HG03175 (cell line): ENCODE results near the gene PALM.
"Not testable (repeated sequence)": the region's sequence is repeated elsewhere in the genome, so short reads cannot be mapped to it uniquely, and the experiment has no call there.

Experiments used
- ATAC-seq: cut with Tn5 transposase; IDR thresholded peaks from one replicate; pipeline ENCODE4 v1.9.1; 2021; ENCODE audit warnings: mild to moderate bottlenecking, moderate library complexity; ENCODE audit not compliant: unreplicated experiment

PALM gene

DNA sequence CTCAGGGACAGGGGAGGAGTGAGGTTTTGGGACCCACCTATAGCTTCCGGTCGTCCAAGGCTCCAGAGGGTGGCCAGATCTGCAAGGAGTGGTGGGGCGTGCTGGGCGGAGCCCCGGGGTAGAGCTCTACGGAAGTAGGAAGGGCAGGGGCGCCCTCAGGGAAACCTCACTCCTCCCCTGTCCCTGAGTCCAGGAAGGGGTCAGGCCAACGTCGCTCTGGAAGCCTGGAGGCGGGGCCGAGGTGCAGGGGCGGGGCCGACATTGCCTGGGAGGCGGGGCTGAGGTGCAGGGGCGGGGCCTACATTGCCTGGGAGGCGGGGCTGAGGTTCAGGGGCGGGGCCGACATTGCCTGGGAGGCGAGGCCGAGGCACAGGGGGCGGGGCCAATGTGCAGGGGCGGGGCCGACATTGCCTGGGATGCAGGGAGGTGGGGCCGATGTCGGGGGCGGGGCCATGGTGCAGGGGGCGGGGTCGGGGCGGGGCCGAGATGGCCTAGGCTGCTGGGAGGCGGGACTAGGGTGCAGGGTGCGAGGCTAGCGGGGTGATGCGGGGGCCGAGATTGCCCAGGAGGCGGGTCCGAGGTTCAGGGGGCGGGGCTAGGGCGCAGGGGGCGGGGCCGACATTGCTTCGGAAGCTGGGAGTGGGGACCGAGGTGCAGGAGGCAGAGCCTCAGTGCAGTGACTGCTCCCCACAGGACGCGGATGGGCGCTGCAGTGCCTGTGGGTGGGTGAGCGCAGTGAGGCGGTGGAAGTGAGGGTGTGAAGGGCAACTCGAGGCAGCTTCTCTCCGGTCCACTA lies 4.9 kb upstream of the PALM start:
- no peak for ATAC-seq

DNA sequence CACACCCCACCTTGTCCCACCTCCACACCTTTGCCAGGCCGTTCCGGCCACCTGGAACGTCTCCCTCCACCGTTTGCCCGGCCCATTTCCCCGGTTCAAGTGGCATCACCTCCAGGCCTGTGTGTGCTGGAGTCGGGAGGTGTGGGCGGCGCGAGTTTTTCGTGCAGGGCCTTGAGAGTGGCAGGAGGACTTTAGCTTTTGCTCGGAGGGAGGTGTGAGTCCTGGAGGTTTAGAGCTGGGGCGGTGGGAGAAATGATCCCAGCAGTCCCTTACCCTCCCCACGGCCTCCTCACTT lies 4.3 kb upstream of the PALM start:
- ATAC-seq, result no peak

DNA sequence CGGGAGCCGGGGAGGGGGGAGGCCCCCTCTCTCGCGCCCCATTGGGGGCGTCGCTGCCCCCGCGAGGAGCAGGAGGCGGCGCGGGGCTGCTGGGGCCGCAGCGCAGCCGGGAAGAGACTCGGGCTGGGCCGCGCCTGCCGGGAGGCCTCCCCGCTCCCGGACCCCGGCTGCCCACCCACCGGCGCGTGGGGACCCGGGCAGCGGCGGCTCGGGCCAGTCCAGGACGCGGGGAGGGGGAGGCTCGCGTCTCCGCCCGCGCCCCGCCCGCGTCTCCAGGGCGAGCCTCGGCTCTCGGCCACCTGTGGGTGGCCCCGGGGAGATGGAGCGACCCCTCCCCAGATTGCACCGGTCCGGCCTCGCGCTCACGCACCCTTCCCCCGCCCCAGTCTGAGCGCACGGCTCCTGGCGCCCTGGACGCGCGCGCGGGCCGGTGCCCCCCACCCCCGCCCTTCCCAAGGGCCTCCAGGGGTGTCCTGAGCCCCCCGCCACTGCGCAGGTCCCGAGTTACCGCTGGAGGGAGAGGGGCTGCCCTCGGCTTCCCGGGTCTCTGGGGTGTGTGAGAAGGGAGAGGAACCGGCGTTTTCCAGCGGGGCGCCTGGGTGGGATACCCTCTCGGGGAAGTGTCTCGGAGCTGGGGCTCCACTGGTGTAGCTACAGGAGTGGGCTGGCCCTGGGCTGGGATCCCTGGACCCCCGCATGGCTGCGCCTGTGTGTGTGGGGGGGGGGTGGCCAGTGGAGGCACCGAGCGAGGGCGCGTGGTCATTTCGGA lies 645 bp downstream of the PALM start:
- no peak for ATAC-seq

DNA sequence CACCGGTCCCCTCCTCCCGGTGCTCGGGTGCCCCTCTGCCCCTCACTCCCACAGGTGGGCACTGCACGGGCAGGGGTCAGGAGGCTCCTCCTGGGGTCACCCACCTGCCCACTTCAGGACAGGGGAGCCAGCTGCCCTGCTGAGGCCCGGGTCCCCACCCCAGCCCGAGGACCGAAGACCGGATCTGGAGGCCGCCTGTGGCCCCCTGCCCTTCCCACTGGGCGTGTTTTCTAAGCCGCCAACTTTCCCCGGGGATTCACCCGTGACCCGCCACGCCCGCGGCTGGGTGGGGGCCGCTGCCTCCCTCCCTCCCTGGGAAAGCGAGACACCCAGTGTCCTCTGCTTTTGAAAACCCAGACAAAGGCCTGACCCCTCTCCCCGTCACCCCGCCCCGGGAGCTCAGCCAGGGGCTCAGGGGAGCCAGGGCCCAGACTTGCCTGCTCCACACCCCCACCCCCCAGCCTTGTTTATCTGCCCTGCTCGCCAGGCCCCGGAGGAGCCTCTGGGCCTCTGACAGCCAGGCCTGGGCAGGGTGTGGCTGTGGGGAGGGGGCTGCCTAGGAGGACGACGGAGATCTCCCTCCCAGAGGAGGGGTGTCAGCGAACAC lies 1.3 kb downstream of the PALM start:
- ATAC-seq, result no peak

DNA sequence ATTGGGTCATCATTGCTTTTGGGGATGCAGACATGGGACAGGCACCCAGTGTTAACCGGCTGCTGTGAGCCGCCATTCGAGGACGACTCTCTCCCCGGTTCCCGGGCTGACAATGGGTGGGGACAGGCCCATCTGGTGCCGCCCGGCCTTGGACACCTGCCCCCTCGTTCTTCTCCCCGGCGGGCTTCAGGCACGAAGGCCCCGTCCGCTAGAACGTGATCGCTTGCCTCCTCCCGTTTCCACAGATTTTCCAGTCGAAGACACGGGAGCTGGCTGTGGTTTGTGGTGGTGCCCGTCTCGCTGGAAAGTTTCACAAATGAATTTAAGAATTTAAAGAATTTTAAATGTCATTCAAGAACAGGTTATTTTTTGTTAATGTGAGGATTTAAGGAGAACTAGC lies 2.0 kb downstream of the PALM start:
- ATAC-seq, result no peak

DNA sequence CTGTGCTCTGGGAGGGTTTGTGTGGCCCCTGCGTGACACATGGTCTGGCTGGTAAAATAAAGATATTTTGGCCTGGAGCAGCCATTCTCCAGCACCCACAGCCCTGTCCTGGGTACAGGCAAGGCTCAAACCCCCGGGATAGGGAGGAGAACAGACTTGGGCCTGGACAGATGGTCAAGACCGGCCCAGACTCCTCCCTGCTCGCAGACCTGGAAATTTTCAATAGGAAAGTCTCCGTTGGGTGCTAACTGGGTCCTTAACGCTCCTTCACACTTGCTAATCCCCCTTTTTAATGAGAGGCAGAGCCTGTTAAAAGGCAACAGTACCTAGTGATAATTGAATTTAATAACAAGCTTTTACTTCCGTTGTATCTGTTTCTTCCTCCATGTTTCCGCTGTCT lies 2.5 kb downstream of the PALM start:
- no peak for ATAC-seq

DNA sequence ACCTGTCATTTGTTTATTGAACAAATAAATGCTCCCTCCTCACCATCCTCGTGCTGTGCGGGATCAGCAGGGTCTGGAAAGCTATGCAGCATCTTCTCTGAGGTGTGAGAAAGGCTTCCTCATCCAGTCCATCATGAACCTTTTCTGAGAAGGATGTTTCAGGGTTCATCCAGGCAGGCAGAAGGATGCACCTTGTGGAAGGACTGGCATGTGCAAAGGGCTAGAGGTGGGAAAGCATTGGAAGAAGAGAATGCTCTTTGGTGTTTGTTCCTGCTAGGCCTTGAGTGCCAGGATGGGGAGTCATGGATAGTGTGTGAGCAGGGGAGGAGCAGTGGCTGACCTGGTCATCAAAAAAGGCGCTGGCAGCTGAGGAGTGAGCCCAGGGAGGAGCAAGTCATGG lies 6.6 kb downstream of the PALM start:
- no peak for ATAC-seq

DNA sequence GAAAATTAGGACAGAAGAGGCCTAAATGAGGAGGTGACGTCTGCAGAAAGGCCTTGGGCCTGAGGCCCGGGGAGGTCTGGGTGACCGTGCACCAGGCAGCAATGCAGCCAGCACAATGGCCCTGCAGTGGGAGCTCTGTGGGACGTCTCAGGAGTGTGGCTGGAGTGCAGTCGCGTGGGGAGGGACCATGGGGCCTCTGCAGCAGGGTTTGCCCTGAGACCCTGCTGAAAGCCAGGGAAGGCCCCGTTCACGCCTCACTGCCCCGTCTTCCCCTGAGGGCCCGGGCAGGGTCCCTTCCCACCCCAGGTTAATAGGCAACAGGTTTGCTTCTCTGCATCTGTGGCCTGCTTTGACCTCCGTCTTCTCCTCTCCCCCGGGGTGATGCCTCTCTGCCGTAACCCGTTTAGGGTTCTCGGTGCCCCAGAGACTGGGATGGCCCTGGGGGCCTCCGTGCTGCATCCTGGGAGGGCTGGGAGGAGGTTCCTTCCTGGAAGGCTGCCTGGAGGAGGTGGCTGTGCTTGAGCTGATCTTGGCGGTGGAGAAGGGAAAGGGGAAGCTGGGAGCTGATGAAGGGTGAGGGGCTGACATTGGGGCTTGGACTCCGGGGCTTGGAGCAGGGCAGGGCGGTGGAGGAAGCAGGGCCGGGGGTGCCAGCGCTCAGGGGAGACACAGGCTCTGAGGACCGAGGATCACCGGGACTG lies 9.7 kb downstream of the PALM start:
- ATAC-seq, result no peak

DNA sequence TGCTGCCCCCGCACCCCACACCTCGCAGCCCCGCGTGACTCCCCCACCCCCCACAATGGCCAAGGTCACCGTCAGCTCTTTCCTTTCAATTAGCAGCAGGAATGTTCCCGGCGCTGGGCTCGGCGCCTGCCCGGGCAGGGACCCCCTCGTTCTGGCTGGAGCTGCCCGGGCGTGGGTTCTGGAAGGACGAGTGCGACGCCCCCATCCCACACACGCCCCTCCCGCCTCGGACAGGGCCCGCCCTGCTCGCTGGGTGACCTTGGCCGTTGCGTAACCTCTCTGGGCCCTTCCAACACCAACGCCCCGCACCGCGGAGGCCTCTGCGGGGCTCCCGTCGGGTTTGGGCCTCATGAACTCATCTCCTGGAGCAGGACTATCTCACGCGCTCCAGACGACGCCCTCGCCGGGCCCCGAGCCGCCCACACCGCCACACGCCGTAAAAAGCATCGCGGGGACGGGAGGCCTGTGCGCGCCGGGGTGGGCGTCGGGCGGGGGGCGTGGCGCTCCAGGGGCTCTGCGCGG lies 10.3 kb downstream of the PALM start:
- ATAC-seq, result no peak

DNA sequence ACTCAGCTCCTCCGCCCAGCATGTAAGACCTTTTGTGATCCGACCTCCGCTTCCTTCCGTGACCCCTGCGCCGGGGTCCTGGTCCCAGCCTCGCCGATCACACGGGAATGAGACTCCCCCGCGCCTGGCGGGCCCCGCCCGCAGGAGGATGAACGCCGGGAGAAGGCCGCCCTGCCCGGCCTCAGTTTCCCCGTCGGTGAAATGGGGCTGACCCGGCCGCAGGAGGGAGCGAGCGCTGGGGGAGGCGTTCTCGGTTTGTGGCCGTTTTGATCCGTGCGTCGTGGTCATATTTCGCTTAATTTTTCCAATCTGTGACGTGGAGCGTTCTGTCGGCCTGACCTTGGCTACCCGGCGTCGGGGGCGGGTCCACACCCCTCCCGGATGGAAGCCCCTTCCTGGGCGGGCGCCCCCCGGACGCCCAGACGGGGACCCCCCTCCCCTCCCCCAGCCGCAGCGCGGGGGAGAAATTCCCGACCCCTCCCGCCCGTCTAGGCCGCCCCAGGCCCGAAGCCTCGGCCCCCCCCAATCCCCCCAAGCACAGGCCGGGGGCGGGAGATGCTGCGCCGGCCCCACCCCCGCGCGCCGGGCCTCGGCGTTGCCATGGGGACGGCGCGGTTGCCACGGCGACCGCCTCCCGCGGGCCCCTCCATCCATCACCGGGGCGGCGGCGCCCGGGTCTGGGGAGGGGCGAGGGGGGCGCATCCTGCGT lies 11.1 kb downstream of the PALM start:
- ATAC-seq, result no peak

DNA sequence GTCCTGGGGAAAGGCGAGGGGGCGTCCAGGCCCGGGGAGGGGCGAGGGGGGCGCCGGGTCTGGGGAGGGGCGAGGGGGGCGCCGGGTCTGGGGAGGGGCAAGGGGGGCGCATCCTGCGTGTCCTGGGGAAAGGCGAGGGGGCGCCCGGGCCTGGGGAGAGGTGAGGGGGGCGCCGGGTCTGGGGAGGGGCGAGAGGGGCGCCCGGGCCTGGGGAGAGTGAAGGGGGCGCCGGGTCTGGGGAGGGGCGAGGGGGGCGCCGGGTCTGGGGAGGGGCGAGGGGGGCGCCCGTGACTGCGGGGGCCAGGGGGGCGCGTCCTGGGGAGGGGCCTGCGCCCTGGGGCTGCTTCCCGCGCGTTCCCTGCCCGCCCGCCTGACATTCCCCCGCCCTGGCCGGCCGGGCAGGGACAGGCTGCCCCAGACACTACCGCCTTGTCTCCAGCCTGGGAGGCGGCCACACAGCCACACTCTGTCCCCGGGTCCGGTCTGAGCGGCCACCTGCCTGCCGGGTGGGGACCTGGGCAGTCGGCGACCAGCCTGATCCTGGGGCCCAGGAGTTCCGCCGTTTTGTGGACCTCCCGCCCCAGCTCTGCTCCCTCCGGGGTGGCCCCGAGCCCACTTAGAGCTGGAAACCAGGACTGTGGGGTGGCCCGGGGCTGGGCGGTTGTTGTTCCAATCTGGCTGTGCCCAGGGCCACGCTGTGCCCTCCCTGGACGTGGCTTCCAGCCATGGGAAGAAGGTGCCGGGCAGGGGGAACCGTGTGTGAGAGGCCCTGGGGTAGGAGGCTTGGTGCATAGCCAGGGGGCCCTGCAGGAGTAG lies 11.8 kb downstream of the PALM start:
- no peak for ATAC-seq

DNA sequence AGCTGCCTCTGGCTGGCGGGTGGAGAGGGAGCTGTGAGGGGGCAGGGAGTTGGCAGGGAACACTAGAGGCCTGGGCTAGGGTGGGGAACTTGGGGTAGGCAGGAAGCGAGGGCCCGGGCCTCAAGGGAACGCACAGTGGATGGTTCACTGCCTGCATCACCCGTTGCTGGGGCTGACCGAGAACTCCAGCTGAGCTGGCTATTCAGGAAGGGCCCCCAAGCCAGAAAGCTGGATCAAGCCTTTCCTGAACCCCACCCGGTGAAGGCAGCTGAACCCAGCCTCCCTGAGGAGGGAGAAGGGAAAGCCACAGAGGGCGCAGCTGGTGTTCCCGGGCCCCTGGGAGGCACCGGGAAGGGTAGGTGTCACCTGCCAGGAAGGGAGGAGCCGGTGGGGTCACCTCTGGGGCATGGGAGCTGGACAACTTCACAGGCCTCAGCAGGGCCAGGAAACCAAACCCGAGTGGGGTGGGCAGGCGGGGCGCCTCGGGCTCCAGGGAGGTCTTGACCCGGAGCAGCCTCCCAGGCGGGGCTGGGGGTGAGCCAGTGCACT lies 13.9 kb downstream of the PALM start:
- no peak for ATAC-seq

DNA sequence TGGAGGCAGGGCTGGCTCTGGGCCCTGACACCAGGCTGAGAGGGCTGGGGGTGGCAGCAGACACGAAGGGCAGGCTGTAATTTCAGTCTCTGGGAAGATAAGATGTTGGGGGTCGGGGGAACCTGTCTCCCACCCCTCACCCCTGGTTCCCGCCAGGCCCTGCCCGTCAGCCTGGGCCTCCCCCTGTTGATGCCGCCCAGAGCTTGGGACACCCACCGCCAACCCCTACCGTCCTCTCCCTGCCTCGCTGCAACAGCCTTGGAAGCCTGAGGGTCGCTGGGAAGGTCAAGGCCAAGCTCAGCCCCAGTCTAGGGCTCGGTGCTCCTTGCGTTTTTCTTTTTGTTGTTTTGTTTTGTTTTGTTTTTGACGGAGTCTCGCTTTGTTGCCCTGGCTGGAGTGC lies 14.5 kb downstream of the PALM start:
- ATAC-seq, result no peak

DNA sequence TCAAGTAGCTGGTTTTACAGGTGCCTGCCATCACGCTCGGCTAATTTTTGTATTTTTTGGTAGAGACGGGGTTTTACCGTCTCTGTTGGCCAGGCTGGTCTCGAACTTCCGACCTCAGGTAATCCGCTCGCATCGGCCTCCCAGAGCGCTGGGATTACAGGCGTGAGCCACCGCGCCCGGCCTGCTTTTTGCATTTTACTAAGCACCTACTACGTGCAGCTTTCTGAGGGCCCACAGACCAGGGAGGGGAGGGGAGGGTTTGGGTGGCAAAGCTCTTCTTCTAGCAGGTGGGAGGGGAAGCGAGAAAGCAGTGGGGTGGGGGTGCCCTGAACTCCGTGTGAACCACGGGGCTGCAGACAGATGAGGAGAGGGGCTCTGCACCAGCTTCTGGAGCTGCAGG lies 15.0 kb downstream of the PALM start:
- ATAC-seq, result no peak

DNA sequence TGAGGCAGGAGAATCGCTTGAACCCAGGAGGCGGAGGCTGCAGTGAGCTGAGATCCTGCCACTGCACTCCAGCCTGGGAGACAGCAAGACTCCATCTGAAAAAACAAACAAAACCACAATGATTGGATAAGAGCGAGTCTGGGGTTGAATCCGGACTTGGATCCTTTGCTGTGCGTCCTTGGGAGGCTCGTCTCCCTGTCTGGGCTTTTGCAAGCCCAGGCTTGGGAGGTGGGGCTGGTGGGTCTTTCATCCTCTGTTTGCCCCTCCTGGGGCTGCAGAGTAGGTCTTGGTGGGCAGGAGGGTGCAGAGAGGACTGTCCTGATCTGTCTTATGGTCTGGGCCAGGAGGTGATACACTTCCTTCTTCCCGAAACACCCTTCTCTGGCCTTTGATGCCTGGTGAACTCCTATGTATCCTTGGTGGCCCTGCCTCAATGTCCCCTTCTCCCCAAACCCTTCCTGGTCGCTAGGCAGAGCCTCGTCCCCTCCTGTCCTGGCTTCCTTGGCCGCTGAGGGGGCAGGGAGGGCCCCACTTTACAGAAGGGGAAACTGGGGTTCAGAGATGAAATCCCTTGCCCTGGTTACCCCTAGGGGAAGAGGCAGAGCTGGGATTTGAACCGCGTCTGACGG lies 16.8 kb downstream of the PALM start:
- ATAC-seq, result no peak

DNA sequence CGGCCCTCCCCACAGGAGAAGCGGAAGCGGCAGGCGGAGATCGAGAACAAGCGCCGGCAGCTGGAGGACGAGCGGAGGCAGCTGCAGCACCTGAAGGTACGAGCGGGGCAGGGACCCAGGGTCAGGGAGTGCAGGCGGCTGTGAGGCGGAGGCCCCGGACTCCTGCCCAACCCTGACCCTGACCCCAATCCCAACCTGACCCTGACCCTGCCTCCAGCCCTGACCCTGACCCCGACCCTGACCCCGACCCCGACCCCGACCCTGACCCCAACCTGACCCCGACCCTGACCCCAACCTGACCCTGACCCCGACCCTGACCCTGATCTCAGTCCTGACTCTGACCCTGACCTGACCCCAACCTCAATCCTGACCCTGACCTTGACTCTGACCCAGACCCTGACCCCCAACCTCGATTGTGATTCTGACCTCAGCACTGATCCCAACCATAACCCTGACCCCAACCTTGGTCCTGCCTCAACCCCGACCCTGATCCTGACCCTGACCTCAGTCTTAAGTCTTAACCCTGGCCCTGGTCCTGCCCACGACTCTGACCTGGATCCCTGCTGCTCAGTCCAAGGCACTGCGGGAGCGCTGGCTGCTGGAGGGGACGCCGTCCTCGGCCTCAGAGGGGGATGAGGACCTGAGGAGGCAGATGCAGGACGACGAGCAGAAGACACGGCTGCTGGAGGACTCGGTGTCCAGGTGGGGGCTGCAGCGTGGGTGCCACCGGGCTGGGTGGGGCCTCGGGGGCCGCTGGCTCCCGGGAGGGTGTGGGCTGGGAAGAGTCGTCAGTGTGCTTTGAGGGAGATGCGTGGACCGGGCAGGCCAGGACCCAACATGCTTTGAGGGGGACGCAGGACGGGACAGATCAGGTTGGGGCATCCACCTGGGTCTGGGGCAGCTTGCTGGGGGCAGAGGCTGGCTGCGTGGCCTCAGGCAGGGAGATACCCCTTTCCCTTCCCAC lies 18.5 kb downstream of the PALM start:
- ATAC-seq, result no peak

DNA sequence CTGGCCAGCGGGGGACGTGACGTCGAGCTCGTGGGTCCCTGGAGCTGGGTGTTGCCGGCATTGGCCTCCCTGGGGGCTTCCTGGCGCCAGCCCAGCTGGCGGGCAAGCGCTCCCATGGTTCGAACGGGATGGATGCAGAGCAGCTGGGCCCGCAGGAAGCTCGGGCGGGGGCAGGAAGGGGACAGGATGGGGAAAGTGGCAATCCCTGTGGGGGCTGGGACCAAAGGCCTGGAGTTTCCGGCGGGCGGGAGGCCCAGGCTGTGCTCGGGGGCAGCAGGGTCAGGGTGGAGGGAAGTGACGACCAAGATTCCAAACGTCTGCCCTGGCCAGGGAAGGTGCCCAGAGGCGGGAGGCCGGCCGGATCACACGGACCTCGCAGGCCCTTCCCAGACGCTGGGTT lies 19.3 kb downstream of the PALM start:
- ATAC-seq, result no peak

DNA sequence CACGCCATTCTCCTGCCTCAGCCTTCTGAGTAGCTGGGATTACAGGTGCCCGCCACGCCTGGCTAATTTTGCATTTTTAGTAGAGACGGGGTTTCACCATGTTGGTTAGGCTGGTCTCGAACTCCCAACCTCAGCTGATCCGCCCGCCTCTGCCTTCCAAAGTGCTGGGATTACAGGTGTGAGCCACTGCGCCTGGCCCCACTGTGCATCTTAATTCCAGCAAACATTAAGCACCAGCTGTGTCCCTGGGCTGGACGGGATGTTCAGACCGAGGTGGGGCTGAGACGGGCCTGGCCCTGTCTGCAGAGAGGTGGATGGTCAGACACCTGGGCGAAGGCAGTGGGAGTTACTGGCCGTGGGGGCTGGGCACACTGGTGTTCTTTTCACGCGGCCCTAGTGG lies 20.8 kb downstream of the PALM start:
- ATAC-seq, result not testable (repeated sequence)
